D721Med (cell line): ENCODE results near the gene TBC1D19.

Experiments used
- DNase-seq: peaks from one replicate; pipeline ENCODE4 v3.0.0; 2011; ENCODE audit warnings: low spot score; ENCODE audit not compliant: insufficient read length
- FAIRE-seq: peaks from 2 replicates; lab custom pipeline; 2011; peaks lifted over from hg19 to GRCh38; lab: Jason Lieb, UNC
- TF ChIP-seq, protein P1 (sequence below): IDR thresholded peaks from 2 replicates; pipeline ENCODE4 v1.5.1; 2012; ENCODE audit warnings: mild to moderate bottlenecking, control low read depth; ENCODE audit not compliant: insufficient read depth; ENCODE audit errors: missing control alignments

Gene TBC1D19

DNA sequence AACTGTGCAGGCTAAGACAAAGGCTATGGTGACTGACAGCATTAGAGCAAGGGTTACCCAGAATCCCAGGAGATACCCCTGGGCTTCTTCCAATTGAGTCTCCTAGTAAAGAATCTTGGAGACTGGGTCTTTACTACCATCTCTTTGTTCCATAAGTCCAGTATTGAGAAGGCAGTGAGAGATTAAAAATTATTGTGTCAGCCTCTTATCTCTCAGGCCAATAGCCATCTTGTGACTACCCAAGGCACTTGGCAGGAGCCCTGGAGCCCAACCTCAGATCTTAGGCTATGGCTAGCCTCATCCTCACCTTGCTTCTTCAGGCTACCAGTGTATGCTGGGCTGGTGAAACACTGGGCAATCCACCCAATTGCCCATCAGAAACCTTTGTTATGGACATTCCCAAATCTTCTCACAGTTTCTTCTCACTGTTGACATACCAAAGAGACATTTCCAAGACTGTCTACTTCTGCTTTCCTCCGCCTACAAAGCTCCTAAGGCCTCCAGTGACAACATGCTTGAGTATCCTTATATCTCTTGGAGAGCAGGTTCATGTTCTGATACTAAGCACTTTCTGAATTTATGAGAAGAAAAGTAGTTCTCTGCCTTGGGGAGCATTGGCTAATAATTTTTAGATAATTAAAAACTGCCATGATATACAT lies 200.5 kb downstream of the TBC1D19 start:
- FAIRE-seq (no peak), DNase-seq (no peak)
- TF ChIP-seq, protein P1, sequence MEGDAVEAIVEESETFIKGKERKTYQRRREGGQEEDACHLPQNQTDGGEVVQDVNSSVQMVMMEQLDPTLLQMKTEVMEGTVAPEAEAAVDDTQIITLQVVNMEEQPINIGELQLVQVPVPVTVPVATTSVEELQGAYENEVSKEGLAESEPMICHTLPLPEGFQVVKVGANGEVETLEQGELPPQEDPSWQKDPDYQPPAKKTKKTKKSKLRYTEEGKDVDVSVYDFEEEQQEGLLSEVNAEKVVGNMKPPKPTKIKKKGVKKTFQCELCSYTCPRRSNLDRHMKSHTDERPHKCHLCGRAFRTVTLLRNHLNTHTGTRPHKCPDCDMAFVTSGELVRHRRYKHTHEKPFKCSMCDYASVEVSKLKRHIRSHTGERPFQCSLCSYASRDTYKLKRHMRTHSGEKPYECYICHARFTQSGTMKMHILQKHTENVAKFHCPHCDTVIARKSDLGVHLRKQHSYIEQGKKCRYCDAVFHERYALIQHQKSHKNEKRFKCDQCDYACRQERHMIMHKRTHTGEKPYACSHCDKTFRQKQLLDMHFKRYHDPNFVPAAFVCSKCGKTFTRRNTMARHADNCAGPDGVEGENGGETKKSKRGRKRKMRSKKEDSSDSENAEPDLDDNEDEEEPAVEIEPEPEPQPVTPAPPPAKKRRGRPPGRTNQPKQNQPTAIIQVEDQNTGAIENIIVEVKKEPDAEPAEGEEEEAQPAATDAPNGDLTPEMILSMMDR = no peak

DNA sequence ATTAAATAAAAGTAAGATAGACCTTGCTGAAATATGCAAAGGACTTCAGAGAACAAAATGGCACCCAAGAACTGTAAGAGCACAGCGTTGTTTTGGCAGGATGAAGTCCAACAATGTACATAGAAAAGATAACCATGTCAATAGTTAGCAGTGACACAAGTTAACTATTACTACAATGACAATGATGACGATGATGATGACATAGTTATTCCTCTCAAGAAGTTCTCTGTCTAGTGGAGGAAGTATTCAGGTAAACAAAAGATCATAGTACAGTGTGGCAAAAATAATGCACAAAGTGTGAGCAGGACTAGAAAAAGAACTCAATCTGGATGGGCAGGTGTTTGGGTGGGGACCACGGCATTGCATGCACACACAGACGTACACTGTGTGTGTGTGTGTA lies 201.4 kb downstream of the TBC1D19 start:
- no peak for DNase-seq
- no peak for FAIRE-seq
- TF ChIP-seq, protein P1 = no peak

DNA sequence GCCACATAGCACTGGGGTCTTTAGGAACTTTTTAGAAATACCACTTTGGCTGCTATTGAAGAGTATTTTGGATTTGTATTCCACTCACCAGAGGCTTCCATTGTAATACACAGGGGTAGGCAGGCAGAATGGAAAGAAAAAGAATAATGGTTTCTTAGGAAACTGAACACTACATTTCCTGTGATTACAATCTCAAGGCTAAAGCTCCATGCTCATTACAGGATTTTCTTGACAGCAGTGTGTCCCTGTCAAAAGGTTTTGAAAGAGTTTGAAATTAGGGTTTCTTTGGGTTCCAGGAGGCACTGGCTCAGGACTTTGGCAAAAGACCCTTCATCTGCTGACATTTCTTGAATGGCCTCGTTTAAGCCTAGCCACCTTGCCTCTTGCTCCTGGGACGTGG lies 201.9 kb downstream of the TBC1D19 start:
- FAIRE-seq = no peak
- TF ChIP-seq, protein P1 = no peak
- no peak for DNase-seq

DNA sequence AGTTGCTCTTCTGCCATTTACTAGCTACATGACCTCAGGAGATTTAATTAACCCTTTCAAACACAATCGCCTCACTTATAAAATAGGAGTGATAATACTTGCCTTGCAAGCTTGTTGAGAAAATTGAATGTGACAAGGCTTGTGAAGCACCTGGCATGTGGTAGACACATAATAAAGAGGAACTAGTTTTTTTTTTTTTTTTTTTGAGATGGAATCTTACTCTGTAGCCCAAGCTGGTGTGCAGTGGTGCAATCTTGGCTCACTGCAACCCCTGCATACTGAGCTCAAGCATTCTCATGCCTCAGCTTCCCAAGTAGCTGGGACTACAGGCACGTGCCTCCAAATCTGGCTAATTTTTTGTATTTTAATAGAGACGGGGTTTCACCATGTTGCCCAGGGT lies 203.0 kb downstream of the TBC1D19 start:
- FAIRE-seq = no peak
- DNase-seq = no peak
- TF ChIP-seq, protein P1 = no peak

DNA sequence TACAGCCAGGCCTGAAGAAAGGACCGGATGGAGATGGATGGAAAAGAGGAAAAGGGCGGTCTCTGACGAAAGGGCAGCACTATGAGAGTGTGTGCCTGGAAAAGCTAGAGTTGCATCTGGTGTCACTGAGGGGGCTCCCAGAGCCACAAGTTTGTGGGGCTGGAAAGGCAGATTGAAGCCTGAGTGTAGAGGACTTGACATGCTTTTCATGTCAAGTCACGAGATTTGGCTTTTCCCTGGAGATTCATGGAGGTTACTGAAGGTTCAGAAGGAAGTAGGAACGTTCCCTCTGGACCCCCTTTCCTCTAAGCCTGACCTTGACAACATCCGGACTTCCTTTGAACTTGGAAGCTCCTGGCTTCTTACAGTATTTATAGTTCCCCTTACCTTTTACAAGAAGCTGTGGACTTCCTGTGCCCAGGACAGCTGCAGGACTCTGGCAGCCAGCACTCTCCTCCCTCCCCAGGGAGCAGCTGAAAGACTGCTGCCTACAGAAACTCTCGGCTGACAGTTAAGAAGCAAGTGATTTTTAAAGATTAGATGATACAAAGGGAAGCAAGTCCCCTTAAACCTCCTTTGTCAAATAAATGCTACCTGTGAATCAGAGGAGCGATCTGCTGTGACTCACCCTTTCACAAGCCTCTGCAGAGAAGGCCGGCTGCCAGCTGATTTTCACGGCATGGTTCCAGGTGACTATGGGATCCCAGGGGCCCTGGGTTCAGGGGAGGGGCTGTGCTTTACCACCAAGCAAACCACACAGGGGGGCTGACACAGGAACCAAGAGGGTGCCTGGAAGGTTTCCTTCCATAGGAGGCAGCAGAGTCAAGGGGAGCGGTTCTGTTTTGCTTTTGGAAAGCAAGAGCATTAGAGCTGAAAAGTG lies 203.8 kb downstream of the TBC1D19 start:
- no peak for FAIRE-seq

DNA sequence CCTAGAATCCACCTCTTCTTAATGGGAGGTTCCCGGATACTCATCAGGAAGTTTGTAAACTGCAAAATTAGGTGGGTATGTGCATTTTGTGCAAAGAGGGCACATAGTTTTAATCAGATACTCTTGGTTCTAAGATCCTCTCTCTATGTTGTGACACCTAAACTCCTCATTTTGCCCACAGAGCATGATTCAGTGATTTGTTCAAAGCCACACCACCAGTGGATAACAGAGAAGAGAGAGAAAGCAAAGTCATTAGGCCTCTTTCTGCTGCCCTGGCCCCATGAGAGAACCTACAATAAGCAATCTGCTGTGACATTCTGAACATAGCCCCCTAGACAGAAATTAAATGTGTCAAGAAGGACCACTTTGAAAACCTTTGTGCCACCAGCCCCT lies 204.5 kb downstream of the TBC1D19 start:
- TF ChIP-seq, protein P1 = no peak
- no peak for FAIRE-seq
- DNase-seq = no peak

More for the DNA sequence above, 203.8 kb downstream of the TBC1D19 start:
- DNase-seq = no peak
- TF ChIP-seq, protein P1 = peak; percentile 56

DNA sequence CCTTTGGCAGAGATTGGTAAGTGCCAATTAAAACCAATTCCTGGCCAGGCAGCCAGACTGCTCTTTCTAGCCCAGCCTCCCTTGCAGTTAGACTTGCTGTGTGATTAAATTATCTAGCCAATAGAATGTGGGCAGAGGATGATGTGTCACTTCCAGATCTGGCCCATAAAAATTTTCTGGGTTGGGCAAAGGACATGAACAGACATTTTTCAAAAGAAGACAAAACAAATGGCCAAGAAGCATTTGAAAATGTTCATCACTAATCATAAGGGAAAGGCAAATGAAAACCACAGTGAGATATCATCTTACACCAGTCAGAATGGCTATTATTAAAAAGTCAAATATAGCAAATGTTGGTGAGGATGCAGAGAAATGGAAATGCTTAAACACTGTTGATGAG lies 205.3 kb downstream of the TBC1D19 start:
- TF ChIP-seq, protein P1 = no peak
- no peak for DNase-seq
- FAIRE-seq = no peak
